GM12878 (cell line): Measurements from ENCODE around the gene COLQ. TPM values are rescaled to one million over a fixed set of nuclear protein-coding genes. Genes with fewer than 3 reads are reported as not detected.

Experiments
- ATAC-seq: fragments of 200-7000 bp; cut with Tn5 transposase; 3 replicates; pipeline ENCODE4 v1.9.1; 2020; ENCODE audit warnings: mild to moderate bottlenecking, moderate library complexity
- BruUV-seq: library from RNA; stranded (reverse); fragments of 400-500 nt; replicated peaks from 2 replicates; lab custom pipeline; 2021; lab: Mats Ljungman, UMichigan
- CTCF ChIA-PET: fragments of 300-600 bp; sonication (Branson Sonifier 250); formaldehyde crosslinking; extraction: SDS; loops from one replicate; lab custom pipeline; 2021; ENCODE audit warnings: inconsistent platforms; lab: Yijun Ruan, JAX
- POLR2A ChIA-PET: fragments of 350-600 bp; formaldehyde crosslinking; extraction: SDS; loops from one replicate; lab custom pipeline; 2021; ENCODE audit warnings: inconsistent platforms; lab: Charles Lee
- RAD21 ChIA-PET: fragments of 300-600 bp; sonication (Branson Sonifier 250); formaldehyde crosslinking; loops from one replicate; lab custom pipeline; 2023; ENCODE audit warnings: antibody characterized with exemption; ENCODE audit not compliant: unreplicated experiment; lab: Charles Lee
- SMC1A ChIA-PET: fragments of 300-600 bp; sonication (Branson Sonifier 250); formaldehyde crosslinking; loops from one replicate; lab custom pipeline; 2023; ENCODE audit not compliant: unreplicated experiment, uncharacterized antibody; lab: Charles Lee
- DNase-seq: peaks from one replicate; pipeline ENCODE4 v3.0.0-alpha.2; 2011; ENCODE audit warnings: low read depth, low spot score
- FAIRE-seq: peaks from 3 replicates; lab custom pipeline; 2011; peaks lifted over from hg19 to GRCh38; lab: Jason Lieb, UNC
- H2AFZ ChIP-seq: 2 replicates; pipeline ENCODE4 v1.6.0; 2011; ENCODE audit warnings: low read depth, low read length, control low read depth; ENCODE audit not compliant: control insufficient read depth
- H3K27ac ChIP-seq: 2 replicates; pipeline ENCODE4 v1.5.1; 2011; ENCODE audit warnings: control low read depth; ENCODE audit not compliant: control insufficient read depth, insufficient read depth
- H3K27me3 ChIP-seq, 2 experiments: replicated peaks in 1 of 2; 2 replicates each; pipeline versions ENCODE4 v1.6.0 to v1.6.1; 2011; ENCODE audit warnings: low read length in 1 of 2; ENCODE audit not compliant: control insufficient read depth in 2 of 2, insufficient read depth in 2 of 2
- H3K36me3 ChIP-seq, 2 experiments: 2 replicates each; pipeline ENCODE4 v1.5.1; 2011; ENCODE audit warnings: low read length in 1 of 2; ENCODE audit not compliant: control insufficient read depth in 2 of 2, insufficient read depth in 2 of 2
- H3K4me1 ChIP-seq: 2 replicates; pipeline ENCODE4 v1.6.1; 2011; ENCODE audit warnings: mild to moderate bottlenecking, low read length, moderate library complexity, mixed read lengths; ENCODE audit not compliant: control insufficient read depth, insufficient read depth
- H3K4me2 ChIP-seq: 2 replicates; pipeline ENCODE4 v1.6.0; 2011; ENCODE audit warnings: control low read depth; ENCODE audit not compliant: control insufficient read depth, insufficient read depth
- H3K4me3 ChIP-seq: fragments of 200-600 bp; sonication (generic); 2 replicates; pipeline ENCODE4 v1.5.1; 2016
- H3K79me2 ChIP-seq: 2 replicates; pipeline ENCODE4 v1.6.0; 2011; ENCODE audit warnings: low read length; ENCODE audit not compliant: control insufficient read depth, insufficient read depth
- H3K9ac ChIP-seq: 2 replicates; pipeline ENCODE4 v1.8.0; 2011; ENCODE audit warnings: low read length, control low read depth, mixed read lengths; ENCODE audit not compliant: control insufficient read depth, insufficient read depth
- H3K9me3 ChIP-seq: replicated peaks from 3 replicates; pipeline ENCODE4 v1.5.1; 2011; ENCODE audit warnings: mild to moderate bottlenecking, low read length; ENCODE audit not compliant: control insufficient read depth, insufficient read depth
- H4K20me1 ChIP-seq: 2 replicates; pipeline ENCODE4 v1.6.0; 2011; ENCODE audit not compliant: control insufficient read depth, insufficient read depth
- ATF7 ChIP-seq: fragments of 450-650 bp; IDR thresholded peaks from 2 replicates; pipeline ENCODE4 v1.6.1; 2016; ENCODE audit warnings: low read depth, mild to moderate bottlenecking
- WGBS: methylation state at CpG from one replicate; pipeline ENCODE4 v1.1.6; 2016; ENCODE audit warnings: low lambda C conversion rate; ENCODE audit not compliant: insufficient replicate concordance, insufficient coverage; ENCODE audit errors: missing lambda C conversion rate; 5-methylcytosine and 5-hydroxymethylcytosine counted together
- in situ Hi-C: fragments of 300-500 bp; cut with MboI; formaldehyde crosslinking; loops from 9 replicates; pipeline ENCODE4 v1.14.3; 2018; ENCODE audit warnings: mixed read lengths
- intact Hi-C: fragments of 100-400 bp; cut with micrococcal nuclease; formaldehyde crosslinking; loops from one replicate; pipeline ENCODE4 v1.14.2; 2022; ENCODE audit not compliant: unreplicated experiment
- polyA plus RNA-seq, 11 experiments: library from polyadenylated mRNA; depleted of rRNA in 4 of 11; unstranded in 6 of 11; stranded (reverse) in 5 of 11; fragments of >200 nt; fragmentation: Nextera tagmentation in 4 of 11; fragmentation: Illumina TruSeq in 1 of 11; extraction: Ambion mirVana in 4 of 11; extraction: Trizol in 1 of 11; gene quantifications; 1 replicate in 1 of 11; 2 replicates in 10 of 11; pipeline versions ENCODE4 v1.2.1 to v1.2.3, GENCODE V29; 2011 to 2016; ENCODE audit warnings: inconsistent platforms in 2 of 11, missing spikeins in 2 of 11, low read depth in 1 of 11
- total RNA-seq, 4 experiments: library from RNA; depleted of rRNA in 3 of 4; stranded (reverse); fragments of >200 nt in 3 of 4; fragmentation: Illumina TruSeq in 1 of 4; extraction: Trizol in 1 of 4; gene quantifications; 2 replicates each; pipeline versions ENCODE4 v1.2.1 to v1.2.3, GENCODE V29; 2013 to 2021
- TF ChIP-seq, protein P1 (sequence below): fragments of 150-350 bp; IDR thresholded peaks from 2 replicates; pipeline ENCODE4 v1.6.1; 2016; ENCODE audit warnings: low read depth, low read length

Gene COLQ
- total and polyA plus RNA-seq, 10 of the 15 experiments (the other 5 are each of a cell fraction or from before 2014, with no cell fraction given): 0.13 to 2.7 (median 0.70) TPM

DNA sequence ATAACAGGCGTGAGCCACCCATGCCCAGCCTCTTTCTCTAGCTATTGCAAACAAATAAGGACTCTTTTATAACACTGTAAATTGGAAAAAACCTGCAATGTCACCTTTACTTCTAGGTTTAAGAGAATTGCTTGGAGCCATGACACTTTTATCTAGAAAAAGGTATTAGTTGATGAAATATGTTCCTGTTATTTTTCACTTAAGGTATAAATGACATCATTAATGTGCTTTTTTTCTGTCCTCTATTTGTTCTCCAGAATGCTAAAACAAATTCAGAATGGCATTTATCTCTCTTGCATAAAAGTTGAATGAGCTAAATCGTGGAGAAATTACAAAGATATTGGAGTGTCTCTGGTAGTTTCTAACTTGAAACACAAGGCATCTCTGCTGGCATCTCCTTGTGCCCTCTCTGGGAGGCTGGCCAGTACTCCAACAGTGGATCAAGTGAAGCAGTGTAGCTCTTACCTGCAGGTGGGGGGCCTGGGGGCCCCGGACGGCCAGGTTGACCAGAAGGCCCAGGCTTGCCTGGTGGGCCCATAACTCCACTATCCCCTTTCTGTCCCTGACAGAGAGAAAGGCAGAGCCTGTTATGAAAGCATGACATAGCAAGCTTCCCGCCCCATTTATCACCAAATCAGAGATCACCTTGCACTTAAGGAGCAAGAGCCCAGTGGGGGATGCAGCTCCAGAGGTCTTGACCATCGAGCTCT, 55.5 kb downstream of the COLQ start:
- Histone ChIP-seq H3K9ac (no peak overlapping the region), H3K4me2 (no peak overlapping the region), H3K4me1 (peaks cover 6% of the 10 kb centered on the region), H3K36me3 (no peaks in the 10 kb centered on the region), H3K9me3 (no peaks in the 10 kb centered on the region), H3K27me3 (no peaks in the 10 kb centered on the region), H3K79me2 (no peaks in the 10 kb centered on the region), H2AFZ (no peak overlapping the region), H3K4me3 (no peak overlapping the region), H3K27ac (no peak overlapping the region)
- intact Hi-C loops (loop anchor here (5.0 kb wide), 1 partner anchor 91 kb away; no protein-coding TSS in a partner anchor), in situ Hi-C loops (no loop called here)
- SMC1A ChIA-PET: interaction anchor here (0.5 to 5.6 kb wide), 18 partner anchors 8 to 286 kb away, joined by 3 to 48 read pairs (median 4); no protein-coding TSS in a partner anchor
- no TSS peak for BruUV-seq
- DNase-seq (no peak), ATAC-seq (no peak)
- WGBS: 79% methylated on average over 6 of the region's 6 CpGs
- CTCF ChIA-PET: interaction anchor here (0.6 to 3.4 kb wide), 9 partner anchors 11 to 1002 kb away, joined by 3 to 30 read pairs (median 4); no protein-coding TSS in a partner anchor
- POLR2A ChIA-PET: interaction anchor here (0.6 to 2.0 kb wide), 8 partner anchors 34 to 384 kb away, joined by 3 to 12 read pairs (median 3); partner anchors contain the start of gene COLQ
- TF ChIP-seq, protein P1, sequence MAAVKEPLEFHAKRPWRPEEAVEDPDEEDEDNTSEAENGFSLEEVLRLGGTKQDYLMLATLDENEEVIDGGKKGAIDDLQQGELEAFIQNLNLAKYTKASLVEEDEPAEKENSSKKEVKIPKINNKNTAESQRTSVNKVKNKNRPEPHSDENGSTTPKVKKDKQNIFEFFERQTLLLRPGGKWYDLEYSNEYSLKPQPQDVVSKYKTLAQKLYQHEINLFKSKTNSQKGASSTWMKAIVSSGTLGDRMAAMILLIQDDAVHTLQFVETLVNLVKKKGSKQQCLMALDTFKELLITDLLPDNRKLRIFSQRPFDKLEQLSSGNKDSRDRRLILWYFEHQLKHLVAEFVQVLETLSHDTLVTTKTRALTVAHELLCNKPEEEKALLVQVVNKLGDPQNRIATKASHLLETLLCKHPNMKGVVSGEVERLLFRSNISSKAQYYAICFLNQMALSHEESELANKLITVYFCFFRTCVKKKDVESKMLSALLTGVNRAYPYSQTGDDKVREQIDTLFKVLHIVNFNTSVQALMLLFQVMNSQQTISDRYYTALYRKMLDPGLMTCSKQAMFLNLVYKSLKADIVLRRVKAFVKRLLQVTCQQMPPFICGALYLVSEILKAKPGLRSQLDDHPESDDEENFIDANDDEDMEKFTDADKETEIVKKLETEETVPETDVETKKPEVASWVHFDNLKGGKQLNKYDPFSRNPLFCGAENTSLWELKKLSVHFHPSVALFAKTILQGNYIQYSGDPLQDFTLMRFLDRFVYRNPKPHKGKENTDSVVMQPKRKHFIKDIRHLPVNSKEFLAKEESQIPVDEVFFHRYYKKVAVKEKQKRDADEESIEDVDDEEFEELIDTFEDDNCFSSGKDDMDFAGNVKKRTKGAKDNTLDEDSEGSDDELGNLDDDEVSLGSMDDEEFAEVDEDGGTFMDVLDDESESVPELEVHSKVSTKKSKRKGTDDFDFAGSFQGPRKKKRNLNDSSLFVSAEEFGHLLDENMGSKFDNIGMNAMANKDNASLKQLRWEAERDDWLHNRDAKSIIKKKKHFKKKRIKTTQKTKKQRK: no peak
- peak; percentile 44; the same call in 1 of the 2 replicates for TF ChIP-seq ATF7
- TF ChIP-seq, all 136 proteins: peak for 1
- no peaks in the 10 kb centered on the region for H4K20me1 ChIP-seq
- RAD21 ChIA-PET: interaction anchor here (1.0 to 3.0 kb wide), 9 partner anchors 32 to 346 kb away, joined by 3 to 25 read pairs (median 4); no protein-coding TSS in a partner anchor
- FAIRE-seq: no peak
